ENCODE measurements around the gene ROPN1. TPM values are rescaled to one million over a fixed set of nuclear protein-coding genes. Genes with fewer than 3 reads are reported as not detected.

Gene ROPN1
- total RNA-seq, 1 experiment from 2014 or later = not detected

DNA sequence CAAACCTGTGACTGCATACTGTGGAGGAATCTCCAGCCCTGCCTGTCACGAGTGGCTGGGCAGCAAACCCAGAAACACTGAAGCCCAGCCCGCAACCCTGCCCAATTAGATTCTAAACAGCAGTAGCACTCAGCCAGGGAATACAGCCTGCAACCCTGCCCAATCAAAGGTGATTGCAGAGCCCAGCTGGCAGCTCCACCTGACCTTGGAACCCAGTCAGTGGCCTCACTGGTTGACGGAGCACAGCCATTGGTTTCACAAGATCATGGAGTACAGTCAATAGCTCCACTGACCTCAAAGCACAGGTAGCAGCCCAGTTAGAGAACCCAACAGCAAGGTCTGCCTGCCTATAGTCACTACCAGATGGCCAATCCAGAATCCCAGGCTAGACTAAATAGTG lies 72.6 kb downstream of the ROPN1 start:
- Histone ChIP-seq H3K4me3 (ENCODE audit: low read depth in 2 of 2, low read length in 2 of 2) (no peak overlapping the region), H3K36me3 (ENCODE audit: control insufficient read depth, insufficient read depth, low read length) (no peaks in the 10 kb centered on the region), H3K27ac (ENCODE audit: low read length) (no peak overlapping the region), H3K27me3 (ENCODE audit: control insufficient read depth, insufficient read depth, low read length) (no peaks in the 10 kb centered on the region), H3K9me3 (ENCODE audit: control insufficient read depth, insufficient read depth, low read depth, low read length) (peaks cover 3% of the 10 kb centered on the region; the same call in 1 of the 2 replicates), H3K4me1 (ENCODE audit: control insufficient read depth, insufficient read depth, low read length) (no peaks in the 10 kb centered on the region)
- POLR2A ChIA-PET = no interaction called here
- DNase-seq (ENCODE audit: low read depth, low spot score) (no peak), ATAC-seq (no peak)
- no TSS peak for BruUV-seq (replicated peaks)
- intact Hi-C loops (cut with micrococcal nuclease; ENCODE audit: unreplicated experiment) (no loop called here), in situ Hi-C loops (cut with HindIII; ENCODE audit: low pct_unique_long_range_greater_than_20kb, low sequenced_read_pairs) (no loop called here)
- TF ChIP-seq TCF7L2 (IDR thresholded peaks at IDR 0.05; ENCODE audit: low read depth, low read length) (no peak), SIN3A (IDR thresholded peaks at IDR 0.05; ENCODE audit: borderline replicate concordance, insufficient read depth, low read depth, low read length) (no peak), CTCF (IDR thresholded peaks at IDR 0.05) (no peak), POLR2AphosphoS5 (IDR thresholded peaks at IDR 0.05; ENCODE audit: low read depth, low read length) (no peak), REST (IDR thresholded peaks at IDR 0.05; ENCODE audit: insufficient read depth in 1 of 2, low read depth in 2 of 2, low read length in 1 of 2) (no peak)
- CTCF ChIA-PET = no interaction called here

Other genes with a start within 250 kb of the ROPN1 start
- 29.7 TPM for gene MYLK, start 107.8 kb downstream of the ROPN1 start, total RNA-seq (2021; ENCODE audit: unreplicated experiment)
- 57.7 TPM for gene CCDC14, start 30.9 kb downstream of the ROPN1 start, total RNA-seq (2021; ENCODE audit: unreplicated experiment)
- 1.2 TPM for gene KALRN, start 41.2 kb upstream of the ROPN1 start, total RNA-seq (2021; ENCODE audit: unreplicated experiment)

Data from Panc1 (cell line).